Measurements from ENCODE around the gene CDKN1A. TPM values are rescaled to one million over a fixed set of nuclear protein-coding genes. Genes with fewer than 3 reads are reported as not detected.

Gene CDKN1A
- total RNA-seq, 8 experiments from 2014 or later: 45.7 to 896 (median 172) TPM

- ATAC-seq (replicated peaks in 6 of 8): no peak
- Histone ChIP-seq H3K4me3 (no peak overlapping the region), H3K4me1 (replicated peaks in 1 of 2) (peaks cover 0 to 5% of the 10 kb centered on the region in 2 donors), H3K27ac (no peak overlapping the region)
- 54 to 100% (median 85%) methylated on average over 1 to 4 of the region's 4 CpGs for WGBS, 10 experiments
- in situ Hi-C loops (cut with MboI; ENCODE audit: low pct_unique_long_range_greater_than_20kb in 2 of 9, low sequenced_read_pairs in 9 of 9, unreplicated experiment in 9 of 9): loop anchor here in 2 of 9 experiments (25.0 kb wide), 1 partner anchor 101 kb away; no protein-coding TSS in a partner anchor
Measured at GRCh38 chr6:36712816-36713215, 34.3 kb downstream of the CDKN1A start.

DNA sequence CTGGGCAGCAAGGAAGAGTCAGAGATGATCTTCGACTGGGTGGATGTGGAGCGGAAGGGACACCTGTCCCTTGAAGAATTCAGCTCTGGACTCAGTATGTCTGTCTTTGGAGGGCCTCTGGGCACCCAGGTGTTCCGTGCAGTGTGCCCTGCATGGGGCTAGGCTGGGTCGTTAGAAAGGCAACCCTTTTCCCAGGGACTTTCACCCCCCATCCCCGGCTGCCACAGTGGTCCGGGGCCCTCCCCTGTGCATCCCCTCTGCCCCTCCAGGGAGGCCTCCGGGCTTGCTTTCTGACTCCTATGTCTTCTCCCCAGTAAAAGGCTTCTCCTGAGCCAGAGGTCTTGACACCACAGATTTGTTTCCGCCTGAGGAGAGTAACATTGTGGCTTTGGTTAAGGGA lies 35.3 kb downstream of the CDKN1A start:
- no peak overlapping the region for H3K4me3 ChIP-seq
- 70 to 100% (median 78%) methylated on average over 1 to 3 of the region's 8 CpGs; no CpG with 5 or more reads in 6 of the 10 experiments for WGBS, 10 experiments
- peaks cover 0 to 5% of the 10 kb centered on the region in 2 donors for H3K4me1 ChIP-seq (replicated peaks in 1 of 2)
- in situ Hi-C loops (cut with MboI; ENCODE audit: low pct_unique_long_range_greater_than_20kb in 2 of 9, low sequenced_read_pairs in 9 of 9, unreplicated experiment in 9 of 9): loop anchor here in 2 of 9 experiments (25.0 kb wide), 1 partner anchor 102 kb away; no protein-coding TSS in a partner anchor
- no peak for ATAC-seq (replicated peaks in 6 of 8)
- no peak overlapping the region for H3K27ac ChIP-seq

GRCh38 chr6:36714511-36714910 lies 36.0 kb downstream of the CDKN1A start:
- Histone ChIP-seq H3K4me1 (replicated peaks in 1 of 2) (peaks cover 0 to 5% of the 10 kb centered on the region in 2 donors), H3K4me3 (no peak overlapping the region), H3K27ac (no peak overlapping the region)
- in situ Hi-C loops (cut with MboI; ENCODE audit: low pct_unique_long_range_greater_than_20kb in 2 of 9, low sequenced_read_pairs in 9 of 9, unreplicated experiment in 9 of 9): loop anchor here in 2 of 9 experiments (25.0 kb wide), 1 partner anchor 102 kb away; no protein-coding TSS in a partner anchor
- ATAC-seq (replicated peaks in 6 of 8): no peak
- 30 to 80% (median 59%) methylated on average over 1 to 5 of the region's 10 CpGs; no CpG with 5 or more reads in 6 of the 10 experiments for WGBS, 10 experiments

- peaks cover 0 to 5% of the 10 kb centered on the region in 2 donors for H3K4me1 ChIP-seq (replicated peaks in 1 of 2)
- WGBS, 10 experiments: 20 to 90% (median 80%) methylated on average over 1 to 5 of the region's 7 CpGs; no CpG with 5 or more reads in 7 of the 10 experiments
- in situ Hi-C loops (cut with MboI; ENCODE audit: low pct_unique_long_range_greater_than_20kb in 2 of 9, low sequenced_read_pairs in 9 of 9, unreplicated experiment in 9 of 9): loop anchor here in 2 of 9 experiments (25.0 kb wide), 1 partner anchor 103 kb away; no protein-coding TSS in a partner anchor
- H3K4me3 ChIP-seq: no peak overlapping the region
- no peak for ATAC-seq (replicated peaks in 6 of 8)
- no peak overlapping the region for H3K27ac ChIP-seq
Measured at GRCh38 chr6:36715469-36715868, 37.0 kb downstream of the CDKN1A start.

GRCh38 chr6:36716476-36717093 lies 38.1 kb downstream of the CDKN1A start:
- in situ Hi-C loops (cut with MboI; ENCODE audit: low pct_unique_long_range_greater_than_20kb in 2 of 9, low sequenced_read_pairs in 9 of 9, unreplicated experiment in 9 of 9): loop anchor here in 2 of 9 experiments (25.0 kb wide), 1 partner anchor 104 kb away; no protein-coding TSS in a partner anchor
- Histone ChIP-seq H3K27ac (no peak overlapping the region), H3K4me1 (replicated peaks in 1 of 2) (peaks cover 0 to 5% of the 10 kb centered on the region in 2 donors), H3K4me3 (no peak overlapping the region)
- ATAC-seq (replicated peaks in 6 of 8): no peak
- WGBS, 10 experiments: 28 to 100% (median 60%) methylated on average over 1 to 4 of the region's 8 CpGs; no CpG with 5 or more reads in 4 of the 10 experiments

DNA sequence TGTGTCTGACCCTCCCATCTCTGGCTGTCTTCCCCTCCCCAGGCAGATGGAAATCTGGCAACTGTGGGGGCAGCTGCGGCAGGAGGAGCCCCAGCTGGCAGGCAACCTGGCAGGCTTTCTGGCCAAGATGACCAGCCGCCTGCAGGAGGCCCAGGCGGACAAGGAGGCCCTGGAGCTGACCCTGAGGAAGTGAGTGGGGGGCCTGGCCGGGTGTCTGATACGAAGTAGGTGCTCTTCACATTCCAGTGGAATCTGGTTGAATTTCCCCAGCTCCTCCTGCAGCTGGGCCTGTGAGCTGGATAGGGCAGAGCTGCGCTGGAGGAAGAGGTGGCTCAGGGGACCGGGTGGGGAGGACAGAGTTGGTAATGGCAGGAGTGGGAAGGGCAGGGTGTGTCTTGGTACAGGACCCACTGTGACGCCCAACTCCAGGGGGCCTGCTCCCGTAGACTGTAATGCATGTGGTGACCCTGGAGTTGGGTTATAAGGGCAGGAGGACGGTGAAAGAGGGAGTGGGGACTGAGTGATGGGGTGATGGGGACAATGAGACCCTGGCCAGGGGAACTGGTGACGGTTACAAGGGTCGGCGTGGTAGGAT lies 38.8 kb downstream of the CDKN1A start:
- peak in 3 of 8 experiments; percentile 10 to 29 (median 20) for ATAC-seq (replicated peaks in 6 of 8)
- peaks cover 0 to 7% of the 10 kb centered on the region in 2 donors for H3K4me1 ChIP-seq (replicated peaks in 1 of 2)
- peak overlapping the region in 1 of 2 donors; percentile 30 for H3K27ac ChIP-seq
- in situ Hi-C loops (cut with MboI; ENCODE audit: low pct_unique_long_range_greater_than_20kb in 2 of 9, low sequenced_read_pairs in 9 of 9, unreplicated experiment in 9 of 9): loop anchor here in 2 of 9 experiments (25.0 kb wide), 1 partner anchor 105 kb away; no protein-coding TSS in a partner anchor
- 14 to 92% (median 65%) methylated on average over 1 to 7 of the region's 13 CpGs; no CpG with 5 or more reads in 4 of the 10 experiments for WGBS, 10 experiments
- H3K4me3 ChIP-seq: no peak overlapping the region

DNA sequence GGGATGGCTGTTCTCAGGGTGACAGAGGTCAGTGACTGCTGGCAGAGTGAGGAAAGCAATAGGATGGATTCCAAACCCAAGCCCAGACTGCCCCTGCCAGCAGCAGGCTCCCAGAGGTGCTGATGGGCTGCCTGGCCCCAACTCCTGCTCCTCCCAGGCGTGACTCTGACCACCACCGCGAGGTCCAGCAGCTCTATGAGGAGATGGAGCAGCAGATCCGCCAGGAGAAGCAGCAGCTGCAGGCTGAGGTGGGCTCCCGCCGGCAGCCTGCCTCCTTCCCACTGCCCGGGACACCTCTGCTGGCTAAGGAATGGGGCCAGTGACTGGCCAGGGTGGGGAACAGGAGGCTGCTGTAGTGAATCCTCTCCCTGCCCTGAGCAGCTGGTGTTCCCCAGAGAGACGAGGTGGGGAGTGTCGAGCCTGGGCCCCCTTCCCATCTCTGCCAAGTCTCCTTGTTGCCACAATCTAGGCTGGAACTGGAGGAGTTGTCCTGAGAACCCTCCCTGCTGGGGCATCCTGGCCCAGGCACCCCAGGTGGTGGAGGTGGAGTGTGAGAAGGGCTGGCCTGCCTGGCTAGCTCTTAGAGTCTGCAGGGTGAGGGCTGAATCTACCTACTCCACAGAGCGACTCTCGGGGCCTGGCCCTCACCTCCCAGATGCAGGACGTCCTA lies 39.5 kb downstream of the CDKN1A start:
- ATAC-seq (replicated peaks in 6 of 8): no peak
- no peak overlapping the region for H3K27ac ChIP-seq
- no peak overlapping the region for H3K4me3 ChIP-seq
- peaks cover 0 to 8% of the 10 kb centered on the region in 2 donors for H3K4me1 ChIP-seq (replicated peaks in 1 of 2)
- 7 to 90% (median 82%) methylated on average over 2 to 6 of the region's 12 CpGs; no CpG with 5 or more reads in 5 of the 10 experiments for WGBS, 10 experiments
- in situ Hi-C loops (cut with MboI; ENCODE audit: low pct_unique_long_range_greater_than_20kb in 2 of 9, low sequenced_read_pairs in 9 of 9, unreplicated experiment in 9 of 9): loop anchor here in 2 of 9 experiments (25.0 kb wide), 1 partner anchor 106 kb away; no protein-coding TSS in a partner anchor

DNA sequence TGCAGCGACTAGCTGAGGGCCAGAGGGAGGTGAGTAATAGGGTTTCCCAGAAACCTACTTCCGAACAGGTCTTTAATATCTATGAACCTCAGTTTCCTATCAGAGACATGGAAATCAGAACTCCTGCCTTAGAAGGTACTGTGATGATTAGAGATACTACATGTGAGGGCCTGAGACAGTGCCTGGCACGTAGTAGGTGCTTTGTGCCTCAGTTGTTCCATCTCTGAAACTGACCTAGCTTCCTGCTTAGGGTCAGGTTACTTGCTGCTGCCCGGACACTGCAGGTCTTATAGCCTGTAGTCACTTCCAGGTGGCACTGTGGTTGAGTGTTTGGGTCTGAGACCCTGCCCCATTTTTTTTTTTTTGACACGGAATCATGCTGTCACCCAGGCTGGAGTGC lies 40.0 kb downstream of the CDKN1A start:
- in situ Hi-C loops (cut with MboI; ENCODE audit: low pct_unique_long_range_greater_than_20kb in 2 of 9, low sequenced_read_pairs in 9 of 9, unreplicated experiment in 9 of 9): loop anchor here in 2 of 9 experiments (25.0 kb wide), 1 partner anchor 106 kb away; no protein-coding TSS in a partner anchor

DNA sequence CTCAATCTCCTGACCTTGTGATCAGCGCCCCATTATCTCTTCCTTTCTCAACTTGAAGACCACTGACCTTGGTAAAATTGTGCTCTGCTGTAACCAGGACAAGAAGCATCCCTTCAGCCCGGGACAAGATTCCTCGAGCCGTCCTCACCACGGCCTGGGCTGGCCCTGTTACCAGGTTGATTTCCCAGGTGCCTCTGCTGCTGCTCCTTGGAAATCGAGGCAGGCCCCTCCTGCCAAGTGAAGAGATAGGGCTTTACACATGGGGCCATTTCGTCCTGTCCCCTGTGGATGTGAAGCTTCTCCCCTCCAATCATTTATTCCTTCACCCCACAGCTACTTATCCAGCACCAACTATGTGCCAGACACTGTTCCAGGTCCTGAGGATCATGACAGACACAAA lies 40.6 kb downstream of the CDKN1A start:
- Histone ChIP-seq H3K4me1 (replicated peaks in 1 of 2) (peaks cover 0 to 8% of the 10 kb centered on the region in 2 donors), H3K27ac (no peak overlapping the region), H3K4me3 (no peak overlapping the region)
- in situ Hi-C loops (cut with MboI; ENCODE audit: low pct_unique_long_range_greater_than_20kb in 2 of 9, low sequenced_read_pairs in 9 of 9, unreplicated experiment in 9 of 9): loop anchor here in 2 of 9 experiments (25.0 kb wide), 1 partner anchor 107 kb away; no protein-coding TSS in a partner anchor
- no peak for ATAC-seq (replicated peaks in 6 of 8)
- 53 to 100% (median 74%) methylated on average over 1 to 5 of the region's 7 CpGs; no CpG with 5 or more reads in 1 of the 10 experiments for WGBS, 10 experiments

More for the DNA sequence above, 40.0 kb downstream of the CDKN1A start:
- Histone ChIP-seq H3K4me1 (replicated peaks in 1 of 2) (peaks cover 0 to 8% of the 10 kb centered on the region in 2 donors), H3K4me3 (no peak overlapping the region), H3K27ac (no peak overlapping the region)
- WGBS, 10 experiments: 0 to 100% (median 80%) methylated on average over 1 to 3 of the region's 5 CpGs; no CpG with 5 or more reads in 4 of the 10 experiments
- ATAC-seq (replicated peaks in 6 of 8): no peak

GRCh38 chr6:36720251-36721141 lies 42.0 kb downstream of the CDKN1A start:
- in situ Hi-C loops (cut with MboI; ENCODE audit: low pct_unique_long_range_greater_than_20kb in 2 of 9, low sequenced_read_pairs in 9 of 9, unreplicated experiment in 9 of 9): loop anchor here in 2 of 9 experiments (25.0 kb wide), 1 partner anchor 108 kb away; no protein-coding TSS in a partner anchor
- Histone ChIP-seq H3K4me1 (replicated peaks in 1 of 2) (peaks cover 0 to 13% of the 10 kb centered on the region in 2 donors), H3K4me3 (no peak overlapping the region), H3K27ac (no peak overlapping the region)
- 30 to 73% methylated on average over 2 to 4 of the region's 11 CpGs; no CpG with 5 or more reads in 8 of the 10 experiments for WGBS, 10 experiments
- no peak for ATAC-seq (replicated peaks in 6 of 8)

DNA sequence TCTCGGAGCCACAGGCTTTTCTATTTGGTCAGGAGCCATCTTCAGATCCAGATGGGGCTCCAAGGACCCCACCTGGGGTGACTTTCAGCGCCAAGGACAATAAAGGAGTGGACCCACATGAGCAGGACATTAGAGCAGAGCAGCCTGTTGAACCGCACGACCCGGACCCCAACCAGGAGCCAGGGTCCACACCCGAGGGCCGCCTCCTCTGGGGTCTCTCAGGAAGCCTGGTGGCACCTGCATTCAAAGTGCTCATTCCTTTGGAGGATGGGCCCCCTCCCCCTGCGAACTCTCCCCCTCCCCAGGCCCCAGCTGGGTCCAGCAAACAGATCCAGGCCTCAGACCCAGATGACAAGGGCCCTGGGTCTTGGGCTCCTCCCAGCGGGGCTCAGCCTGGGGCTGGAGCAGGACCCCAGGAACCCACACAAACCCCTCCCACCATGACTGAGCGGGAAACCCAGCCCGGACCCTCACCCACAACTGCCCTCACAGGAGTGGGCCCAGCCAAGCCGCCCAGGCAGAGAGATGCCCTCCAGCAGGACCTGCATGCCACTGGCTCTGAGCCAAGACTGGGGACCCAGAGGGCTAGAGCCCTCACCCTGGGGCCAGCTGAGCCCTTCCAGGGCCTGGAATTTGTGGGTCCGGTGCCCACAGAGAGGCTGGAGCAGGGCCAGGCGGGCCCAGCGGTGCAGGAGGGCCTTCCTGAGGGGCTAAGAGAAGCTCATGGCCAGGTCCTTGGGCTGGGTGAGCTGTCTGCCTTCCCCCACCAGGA lies 43.0 kb downstream of the CDKN1A start:
- WGBS, 10 experiments: 50 to 100% methylated on average over 1 to 2 of the region's 15 CpGs; no CpG with 5 or more reads in 8 of the 10 experiments
- peak in 2 of 8 experiments; percentile 12 to 38 for ATAC-seq (replicated peaks in 6 of 8)
- H3K4me1 ChIP-seq (replicated peaks in 1 of 2): peaks cover 0 to 13% of the 10 kb centered on the region in 2 donors
- no peak overlapping the region for H3K4me3 ChIP-seq
- no peak overlapping the region for H3K27ac ChIP-seq
- in situ Hi-C loops (cut with MboI; ENCODE audit: low pct_unique_long_range_greater_than_20kb in 2 of 9, low sequenced_read_pairs in 9 of 9, unreplicated experiment in 9 of 9): loop anchor here in 2 of 9 experiments (25.0 kb wide), 1 partner anchor 109 kb away; no protein-coding TSS in a partner anchor
